HEK293 (cell line): ENCODE data around the gene UGT2B11.
"Not testable (repeated sequence)": the region's sequence is repeated elsewhere in the genome, so short reads cannot be mapped to it uniquely, and the experiment has no call there.

ENCODE experiments used
- KLF9 ChIP-seq: fragments of 450-650 bp; formaldehyde crosslinking; IDR thresholded peaks from 2 replicates; pipeline ENCODE4 v1.5.1; 2016; ENCODE audit warnings: missing biosample characterization, missing genetic modification characterization, low read depth
- ZFP41 ChIP-seq: fragments of 450-650 bp; formaldehyde crosslinking; IDR thresholded peaks from 2 replicates; pipeline ENCODE4 v1.5.1; 2016; ENCODE audit warnings: missing biosample characterization, missing genetic modification characterization, borderline replicate concordance
- ZNF560 ChIP-seq: fragments of 450-650 bp; formaldehyde crosslinking; IDR thresholded peaks from 2 replicates; pipeline ENCODE4 v1.5.1; 2017; ENCODE audit warnings: missing biosample characterization, missing genetic modification characterization, borderline replicate concordance
- ZNF843 ChIP-seq: fragments of 450-650 bp; formaldehyde crosslinking; IDR thresholded peaks from 2 replicates; pipeline ENCODE4 v1.5.1; 2016; ENCODE audit warnings: missing biosample characterization, missing genetic modification characterization
- ZSCAN30 ChIP-seq: fragments of 450-650 bp; IDR thresholded peaks from 2 replicates; pipeline ENCODE4 v1.5.1; 2018; ENCODE audit warnings: missing biosample characterization, mild to moderate bottlenecking, missing genetic modification characterization, moderate library complexity
- TF ChIP-seq, protein P1 (sequence below): fragments of 450-650 bp; formaldehyde crosslinking; IDR thresholded peaks from 2 replicates; pipeline ENCODE4 v1.5.1; 2016; ENCODE audit warnings: missing biosample characterization, missing genetic modification characterization

DNA sequence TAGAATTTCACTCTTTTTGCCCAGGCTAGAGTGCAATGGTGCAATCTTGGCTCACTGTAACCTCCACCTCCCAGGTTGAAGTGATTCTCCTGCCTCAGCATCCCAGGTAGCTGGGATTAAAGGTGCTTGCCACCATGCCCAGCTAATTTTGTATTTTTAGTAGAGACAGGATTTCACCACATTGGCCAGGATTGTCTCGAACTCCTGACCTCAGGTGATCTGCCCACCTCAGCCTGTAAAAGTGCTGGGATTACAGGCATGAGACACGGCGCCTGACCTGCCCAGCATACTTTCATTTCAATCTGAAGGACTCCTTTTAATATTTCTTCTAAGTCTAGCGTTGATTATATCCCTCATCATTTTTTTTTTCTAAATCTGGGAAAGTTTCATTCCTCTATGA lies 45.4 kb downstream of the UGT2B11 start:
- TF ChIP-seq, protein P1, sequence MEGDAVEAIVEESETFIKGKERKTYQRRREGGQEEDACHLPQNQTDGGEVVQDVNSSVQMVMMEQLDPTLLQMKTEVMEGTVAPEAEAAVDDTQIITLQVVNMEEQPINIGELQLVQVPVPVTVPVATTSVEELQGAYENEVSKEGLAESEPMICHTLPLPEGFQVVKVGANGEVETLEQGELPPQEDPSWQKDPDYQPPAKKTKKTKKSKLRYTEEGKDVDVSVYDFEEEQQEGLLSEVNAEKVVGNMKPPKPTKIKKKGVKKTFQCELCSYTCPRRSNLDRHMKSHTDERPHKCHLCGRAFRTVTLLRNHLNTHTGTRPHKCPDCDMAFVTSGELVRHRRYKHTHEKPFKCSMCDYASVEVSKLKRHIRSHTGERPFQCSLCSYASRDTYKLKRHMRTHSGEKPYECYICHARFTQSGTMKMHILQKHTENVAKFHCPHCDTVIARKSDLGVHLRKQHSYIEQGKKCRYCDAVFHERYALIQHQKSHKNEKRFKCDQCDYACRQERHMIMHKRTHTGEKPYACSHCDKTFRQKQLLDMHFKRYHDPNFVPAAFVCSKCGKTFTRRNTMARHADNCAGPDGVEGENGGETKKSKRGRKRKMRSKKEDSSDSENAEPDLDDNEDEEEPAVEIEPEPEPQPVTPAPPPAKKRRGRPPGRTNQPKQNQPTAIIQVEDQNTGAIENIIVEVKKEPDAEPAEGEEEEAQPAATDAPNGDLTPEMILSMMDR (tag by site-specific recombination): not testable (repeated sequence)
- not testable (repeated sequence) for TF ChIP-seq ZNF560; ZSCAN30; KLF9 (tag by site-specific recombination); ZNF843 (tag by site-specific recombination); ZFP41
